ENCODE measurements around the gene HOXA3.

DNA sequence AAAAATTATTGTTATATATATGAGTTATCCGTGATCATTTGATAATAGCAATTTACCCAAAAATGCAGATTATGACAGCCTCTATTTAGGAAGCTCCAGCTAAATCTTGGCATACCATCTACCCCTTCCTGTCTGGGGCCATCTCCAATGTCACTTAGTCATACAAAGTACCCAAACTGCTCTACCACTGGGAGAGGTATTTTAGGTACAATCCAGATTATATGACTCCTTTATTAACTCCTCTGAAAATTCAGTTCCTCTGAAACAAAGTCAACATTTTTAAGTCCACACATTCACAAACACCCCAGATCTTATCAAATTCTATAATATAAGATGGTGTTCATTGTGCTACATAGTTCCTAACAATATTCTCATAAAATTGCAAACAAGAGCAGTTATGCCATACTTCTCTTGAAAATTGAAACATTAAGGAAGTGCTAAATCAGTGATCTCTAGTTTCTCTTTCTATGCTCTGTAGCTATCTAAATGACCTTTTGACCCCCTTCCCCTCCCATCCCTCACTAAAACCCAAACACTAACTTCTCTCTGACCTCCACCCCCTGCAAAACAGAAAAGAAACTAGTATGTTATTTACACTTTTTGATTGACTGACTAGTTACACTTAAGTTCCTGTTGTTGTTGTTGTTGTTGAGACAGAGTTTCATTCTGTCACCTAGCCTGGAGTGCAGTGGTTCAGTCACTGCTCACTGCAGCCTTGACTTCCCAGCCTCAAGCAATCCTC is 73.0 kb downstream of the HOXA3 start:
- TF ChIP-seq CTCF (CRISPR knock-in tag; IDR thresholded peaks at IDR 0.05) (no peak), ZNF558 (CRISPR knock-in tag; IDR thresholded peaks at IDR 0.05; ENCODE audit: borderline replicate concordance) (no peak)

All from HepG2 (cell line).